Activated T-cell treated with anti-CD3 and anti-CD28 coated beads, Interleukin-2, amount 50 U/mL, for 4 hours (primary cell): ENCODE results near the gene C10orf71. TPM values are rescaled to one million over a fixed set of nuclear protein-coding genes. Genes with fewer than 3 reads are reported as not detected.

Source experiments
- ATAC-seq, 2 donors: fragments of 200-7000 bp; cut with Tn5 transposase; one replicate each; pipeline ENCODE4 v1.10.0; 2021
- DNase-seq: peaks from one replicate; pipeline ENCODE4 v3.0.0-alpha.2; 2020
- H3K27me3 Mint-ChIP-seq: one replicate; pipeline ENCODE4 v1.8.0; 2021; ENCODE audit warnings: low read depth, mixed read lengths
- H3K36me3 Mint-ChIP-seq: one replicate; pipeline ENCODE4 v1.8.0; 2022; ENCODE audit warnings: mixed read lengths; ENCODE audit not compliant: insufficient read depth
- H3K4me1 Mint-ChIP-seq: one replicate; pipeline ENCODE4 v1.8.0; 2021; ENCODE audit warnings: low read depth, mixed read lengths
- H3K4me3 Mint-ChIP-seq: one replicate; pipeline ENCODE4 v1.8.0; 2021; ENCODE audit warnings: mild to moderate bottlenecking, moderate library complexity, mixed read lengths
- H3K9me3 Mint-ChIP-seq: one replicate; pipeline ENCODE4 v1.8.0; 2021; ENCODE audit warnings: mixed read lengths
- total RNA-seq, 3 donors: library from RNA; stranded (reverse); gene quantifications; one replicate each; pipeline ENCODE4 v1.2.1, GENCODE V29; 2021

Gene C10orf71
- total RNA-seq, 3 donors from 2014 or later: not detected

DNA sequence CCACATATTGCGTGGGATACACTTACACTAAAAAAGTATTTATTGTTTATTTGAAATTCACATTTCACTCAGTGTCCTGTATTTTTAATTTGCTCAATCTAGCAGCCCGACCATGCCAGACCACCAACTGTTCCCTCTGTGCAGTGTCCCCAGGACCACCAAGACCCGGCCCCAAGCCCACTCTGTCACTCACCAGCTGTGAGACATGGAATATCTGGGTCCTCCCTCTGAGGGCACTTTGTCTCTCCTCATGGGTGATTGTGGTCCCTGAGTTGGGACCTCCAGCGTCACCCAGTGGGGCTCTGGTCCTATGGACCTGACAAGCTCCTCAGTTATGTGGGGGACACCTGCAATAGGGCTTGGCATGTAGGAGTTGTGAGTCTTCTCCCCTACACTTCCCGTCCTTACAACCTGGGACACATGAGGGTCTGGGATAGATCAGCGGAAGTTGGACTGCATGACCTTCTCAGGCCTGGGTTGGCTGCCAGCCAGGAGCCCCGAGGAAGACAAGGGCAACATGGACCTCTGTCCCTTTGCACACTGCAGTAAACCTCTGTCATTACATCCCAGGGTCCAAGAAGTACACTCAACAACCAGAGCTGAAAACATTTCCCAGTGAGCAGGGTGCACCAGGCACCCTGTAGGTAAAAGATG, 12.1 kb downstream of the C10orf71 start:
- DNase-seq (no peak), ATAC-seq (no peak)
- Mint-ChIP-seq H3K9me3 (no peaks in the 10 kb centered on the region), H3K4me3 (no peak overlapping the region), H3K27me3 (no peaks in the 10 kb centered on the region), H3K4me1 (peaks cover 21% of the 10 kb centered on the region), H3K36me3 (no peaks in the 10 kb centered on the region)

DNA sequence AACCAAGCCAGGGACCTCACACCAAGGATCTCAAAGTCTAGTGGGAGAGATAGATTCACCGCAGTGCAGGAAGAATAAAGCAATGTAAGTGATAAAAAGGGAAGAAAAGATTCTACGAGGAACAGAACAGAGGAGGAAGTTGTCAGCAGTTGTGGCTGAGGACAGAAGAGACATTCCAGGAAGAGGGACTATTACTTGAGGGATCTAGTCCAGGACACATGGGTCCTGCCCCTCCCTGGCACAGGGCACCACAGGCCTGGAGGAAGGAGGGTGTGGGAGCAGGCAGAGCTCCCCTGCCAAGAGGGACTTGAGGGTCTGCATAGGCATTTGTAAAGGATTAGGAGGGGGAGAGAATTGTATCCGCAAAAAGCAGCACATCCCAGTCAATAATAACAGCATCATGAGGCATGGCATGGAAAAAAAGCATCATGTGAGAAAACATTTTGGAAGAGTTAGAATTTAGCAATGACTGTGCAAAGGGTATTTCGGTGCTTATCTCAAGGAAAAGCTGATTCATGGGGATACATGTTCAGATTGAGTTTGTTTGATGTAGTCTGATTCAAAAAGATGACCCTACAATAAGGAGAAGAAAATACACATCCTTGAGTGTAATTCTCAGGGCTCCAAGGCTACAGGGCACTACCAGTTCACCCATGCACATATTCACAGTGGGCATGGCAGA, 12.7 kb downstream of the C10orf71 start:
- H3K27me3 Mint-ChIP-seq: no peaks in the 10 kb centered on the region
- H3K4me3 Mint-ChIP-seq: no peak overlapping the region
- H3K9me3 Mint-ChIP-seq: no peaks in the 10 kb centered on the region
- DNase-seq: no peak
- ATAC-seq: no peak
- no peaks in the 10 kb centered on the region for H3K36me3 Mint-ChIP-seq
- H3K4me1 Mint-ChIP-seq: peaks cover 21% of the 10 kb centered on the region

- no peaks in the 10 kb centered on the region for H3K36me3 Mint-ChIP-seq
- H3K27me3 Mint-ChIP-seq: no peaks in the 10 kb centered on the region
- H3K4me3 Mint-ChIP-seq: no peak overlapping the region
- peaks cover 21% of the 10 kb centered on the region for H3K4me1 Mint-ChIP-seq
- no peaks in the 10 kb centered on the region for H3K9me3 Mint-ChIP-seq
- no peak for ATAC-seq
- DNase-seq: no peak
These were observed 13.4 kb downstream of the C10orf71 start for GRCh38 chr10:49312246-49312869.

DNA sequence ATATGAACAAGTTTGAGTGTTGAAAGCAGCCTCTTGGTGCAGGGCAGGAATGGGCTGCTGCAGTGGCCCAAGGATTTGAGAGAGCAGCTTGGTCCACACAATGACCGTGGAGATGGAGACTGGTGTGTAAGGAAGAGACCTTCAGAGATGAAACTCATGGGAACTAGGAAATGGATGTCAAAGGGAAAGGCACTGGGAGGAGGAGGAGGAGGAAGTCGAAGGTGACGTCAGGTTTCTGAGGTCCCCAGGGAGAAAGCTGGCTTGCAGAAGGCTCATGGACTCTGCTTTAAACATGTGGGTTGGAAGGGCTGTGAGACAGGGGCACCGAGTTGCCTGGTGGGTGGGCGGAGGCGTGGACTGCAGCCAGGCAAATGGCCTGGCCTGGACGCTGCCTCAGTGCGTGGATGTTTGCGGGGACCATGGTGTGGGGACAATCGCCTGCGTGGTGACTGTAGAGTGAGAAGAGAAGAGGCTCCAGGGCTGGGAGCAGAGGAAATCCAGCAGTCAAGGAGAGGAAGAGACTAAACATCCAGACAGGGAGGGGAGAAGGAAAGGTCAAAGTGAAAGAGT, 14.6 kb downstream of the C10orf71 start:
- H3K9me3 Mint-ChIP-seq: no peaks in the 10 kb centered on the region
- H3K4me1 Mint-ChIP-seq: peaks cover 21% of the 10 kb centered on the region
- DNase-seq (no peak), ATAC-seq (no peak)
- H3K27me3 Mint-ChIP-seq: no peaks in the 10 kb centered on the region
- no peak overlapping the region for H3K4me3 Mint-ChIP-seq
- no peaks in the 10 kb centered on the region for H3K36me3 Mint-ChIP-seq

DNA sequence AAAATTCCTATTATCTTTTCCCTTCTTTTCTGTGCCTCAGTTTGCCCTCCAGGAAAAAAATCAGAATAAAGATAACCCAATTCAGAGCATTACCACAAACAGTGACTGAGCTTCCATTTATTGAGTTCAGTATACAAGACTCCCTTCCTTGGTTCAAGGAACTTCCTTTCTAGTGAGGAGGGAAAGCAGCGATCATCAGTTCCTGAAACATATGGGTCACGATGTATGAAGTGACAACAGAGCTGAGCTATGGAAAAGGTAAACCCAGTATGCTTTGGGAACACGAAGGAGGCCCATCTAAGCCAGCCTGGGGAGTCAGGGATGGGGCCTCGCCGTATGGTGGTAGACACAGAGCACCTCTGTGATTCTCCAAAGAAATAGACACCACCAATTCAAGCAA, 15.8 kb downstream of the C10orf71 start:
- no peaks in the 10 kb centered on the region for H3K36me3 Mint-ChIP-seq

DNA sequence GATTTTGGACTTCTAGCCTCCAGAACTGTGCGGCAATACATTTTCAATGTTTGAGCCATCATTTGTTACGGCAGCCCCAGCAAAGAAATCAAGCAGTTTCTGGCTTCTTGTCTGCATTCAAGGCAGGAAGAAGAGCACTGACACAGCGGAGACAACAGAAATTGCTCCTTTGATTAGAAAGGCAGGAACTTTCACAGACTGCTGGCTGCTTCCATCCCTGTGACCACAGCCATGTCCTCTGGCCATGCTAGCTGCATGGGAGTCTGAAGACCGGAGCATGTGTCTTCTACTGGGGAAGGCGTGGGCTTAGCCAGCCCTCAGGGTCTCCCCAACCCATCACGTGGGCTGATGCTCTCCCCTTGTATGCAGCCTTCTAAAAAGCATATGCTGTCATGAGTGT, 19.1 kb downstream of the C10orf71 start:
- H3K27me3 Mint-ChIP-seq: no peaks in the 10 kb centered on the region

More for the DNA sequence above, 15.8 kb downstream of the C10orf71 start:
- Mint-ChIP-seq H3K9me3 (no peaks in the 10 kb centered on the region), H3K4me1 (peaks cover 12% of the 10 kb centered on the region), H3K4me3 (no peak overlapping the region), H3K27me3 (no peaks in the 10 kb centered on the region)
- no peak for ATAC-seq
- DNase-seq: no peak

DNA sequence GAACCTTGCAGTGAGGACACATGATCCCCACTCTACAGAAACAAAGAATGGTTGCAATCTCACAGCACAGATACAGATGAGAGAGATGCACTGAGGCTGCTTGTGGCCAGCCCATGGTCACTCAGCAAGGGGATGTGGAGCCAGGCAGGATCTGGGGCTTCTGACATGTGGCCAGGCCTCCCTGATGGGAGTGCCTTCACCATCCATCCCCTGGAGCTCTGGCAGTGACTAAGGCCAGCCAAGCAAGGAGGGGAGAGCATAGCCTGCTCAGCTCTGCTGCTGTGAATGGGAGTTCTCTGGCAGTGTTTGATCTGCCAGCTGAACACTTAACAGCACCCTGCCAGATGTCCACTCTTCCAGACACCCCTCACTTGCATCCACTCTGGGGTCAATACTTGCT, 19.8 kb downstream of the C10orf71 start:
- no peaks in the 10 kb centered on the region for H3K27me3 Mint-ChIP-seq
- DNase-seq: no peak
- H3K9me3 Mint-ChIP-seq: no peaks in the 10 kb centered on the region
- H3K36me3 Mint-ChIP-seq: no peaks in the 10 kb centered on the region
- ATAC-seq: no peak
- no peaks in the 10 kb centered on the region for H3K4me1 Mint-ChIP-seq
- no peak overlapping the region for H3K4me3 Mint-ChIP-seq

More for the DNA sequence above, 19.1 kb downstream of the C10orf71 start:
- no peak for DNase-seq
- Mint-ChIP-seq H3K9me3 (no peaks in the 10 kb centered on the region), H3K36me3 (no peaks in the 10 kb centered on the region), H3K4me3 (no peak overlapping the region), H3K4me1 (no peaks in the 10 kb centered on the region)
- ATAC-seq: no peak

- no peaks in the 10 kb centered on the region for H3K27me3 Mint-ChIP-seq
- ATAC-seq: no peak
These were observed 20.2 kb downstream of the C10orf71 start for GRCh38 chr10:49319206-49319605.

DNA sequence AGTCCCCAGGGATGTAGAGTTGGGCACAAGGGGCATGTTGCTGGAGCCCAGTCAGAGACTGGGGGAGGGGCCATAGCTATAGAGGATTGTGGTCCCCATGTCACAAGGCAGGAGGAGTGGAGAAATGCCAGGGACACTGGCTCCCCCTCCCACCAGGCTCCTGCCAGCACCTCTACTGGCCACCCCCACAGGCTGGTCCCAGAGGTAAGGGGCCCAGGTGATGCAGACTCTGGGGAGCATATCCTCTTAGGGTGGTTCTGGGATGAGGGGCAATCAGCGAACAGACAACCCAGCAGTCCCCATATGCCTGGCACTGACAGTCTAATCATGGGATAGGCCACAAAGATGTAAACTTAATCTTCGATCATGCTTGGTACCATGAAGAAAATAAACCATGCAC, 21.2 kb downstream of the C10orf71 start:
- Mint-ChIP-seq H3K36me3 (no peaks in the 10 kb centered on the region), H3K9me3 (no peaks in the 10 kb centered on the region), H3K4me1 (no peaks in the 10 kb centered on the region), H3K4me3 (no peak overlapping the region), H3K27me3 (no peaks in the 10 kb centered on the region)
- DNase-seq (no peak), ATAC-seq (no peak)

More at GRCh38 chr10:49319206-49319605, 20.2 kb downstream of the C10orf71 start:
- H3K4me3 Mint-ChIP-seq: no peak overlapping the region
- no peak for DNase-seq
- no peaks in the 10 kb centered on the region for H3K36me3 Mint-ChIP-seq
- H3K4me1 Mint-ChIP-seq: no peaks in the 10 kb centered on the region
- H3K9me3 Mint-ChIP-seq: no peaks in the 10 kb centered on the region

DNA sequence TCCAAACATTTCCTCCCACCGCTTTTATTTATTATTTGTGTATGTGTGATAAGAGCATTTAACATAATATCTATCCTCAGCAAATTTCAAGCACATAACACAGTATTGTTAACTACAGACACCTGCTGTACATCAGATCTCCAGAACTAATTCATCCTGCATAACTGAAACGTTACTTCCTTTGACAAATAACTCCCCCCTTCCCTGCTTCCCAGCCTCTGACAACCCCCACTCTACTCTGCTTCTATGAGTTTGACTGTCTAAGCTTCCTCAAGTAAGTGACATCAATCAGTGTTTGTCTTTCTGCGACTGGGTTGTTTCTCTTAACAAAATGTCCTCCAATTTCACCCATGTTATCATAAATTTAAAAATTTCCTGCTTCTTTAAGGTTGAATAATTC, 22.1 kb downstream of the C10orf71 start:
- H3K9me3 Mint-ChIP-seq: no peaks in the 10 kb centered on the region

GRCh38 chr10:49322371-49323170, 23.6 kb downstream of the C10orf71 start:
- no peaks in the 10 kb centered on the region for H3K9me3 Mint-ChIP-seq
- H3K36me3 Mint-ChIP-seq: no peaks in the 10 kb centered on the region
- no peak overlapping the region for H3K4me3 Mint-ChIP-seq
- ATAC-seq (no peak), DNase-seq (no peak)
- H3K4me1 Mint-ChIP-seq: no peaks in the 10 kb centered on the region
- H3K27me3 Mint-ChIP-seq: peaks cover 2% of the 10 kb centered on the region

More for the DNA sequence above, 22.1 kb downstream of the C10orf71 start:
- Mint-ChIP-seq H3K4me1 (no peaks in the 10 kb centered on the region), H3K27me3 (peaks cover 2% of the 10 kb centered on the region), H3K4me3 (no peak overlapping the region), H3K36me3 (no peaks in the 10 kb centered on the region)
- DNase-seq (no peak), ATAC-seq (no peak)

DNA sequence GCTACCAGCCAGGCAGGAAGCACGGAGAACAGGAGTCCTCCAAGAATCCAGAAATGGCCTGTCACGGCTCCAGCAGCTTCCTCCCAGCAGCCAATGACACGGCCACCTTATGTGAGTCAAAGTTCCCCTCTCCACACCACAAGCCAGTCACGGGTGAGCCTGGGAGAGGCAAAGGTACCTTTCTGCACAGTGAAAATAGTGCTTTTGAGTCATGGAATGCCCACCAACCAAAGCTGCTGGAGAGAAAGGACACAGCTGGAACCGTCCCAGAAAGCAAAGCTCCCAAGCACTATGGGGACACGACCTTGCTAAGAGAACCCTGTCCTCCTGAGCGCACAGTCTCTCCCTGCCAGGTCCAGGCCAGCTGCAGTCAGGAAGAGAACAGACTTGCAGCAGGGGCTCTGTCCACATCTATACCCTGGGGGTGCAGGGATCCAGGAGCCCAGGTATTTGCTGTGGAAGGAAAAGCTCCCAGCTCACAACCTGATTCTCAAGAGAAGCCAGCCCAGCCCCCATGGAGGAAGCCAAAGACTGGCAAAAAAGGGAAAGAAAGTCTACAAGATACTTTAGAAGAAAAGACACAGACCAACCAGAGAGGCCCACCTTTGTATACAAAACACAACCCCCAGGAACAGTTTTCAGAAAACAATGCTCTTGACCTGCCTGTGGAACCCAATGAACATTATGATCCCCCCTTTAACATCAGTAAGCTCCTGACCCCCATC, 24.4 kb downstream of the C10orf71 start:
- Mint-ChIP-seq H3K36me3 (no peaks in the 10 kb centered on the region), H3K9me3 (no peaks in the 10 kb centered on the region), H3K27me3 (peaks cover 2% of the 10 kb centered on the region), H3K4me3 (no peak overlapping the region), H3K4me1 (no peaks in the 10 kb centered on the region)
- no peak for ATAC-seq
- DNase-seq: no peak

DNA sequence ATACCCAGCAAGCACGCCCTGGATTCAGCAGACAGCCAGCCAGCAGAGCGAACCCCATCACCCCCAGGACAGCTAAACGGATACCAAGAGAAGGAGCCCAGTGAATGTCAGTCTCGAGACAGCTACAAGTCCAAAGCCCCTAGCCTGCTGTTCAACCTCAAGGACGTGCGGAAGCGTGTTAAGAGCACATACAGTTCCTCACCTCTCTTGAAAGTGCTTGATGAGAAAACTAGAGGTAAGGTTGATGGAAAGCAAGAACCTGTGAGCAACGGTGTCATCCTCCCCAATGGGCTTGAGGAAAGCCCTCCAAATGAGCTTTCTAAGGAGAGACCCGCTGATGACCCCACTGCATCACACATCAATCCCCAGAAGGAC, 24.9 kb downstream of the C10orf71 start:
- H3K4me1 Mint-ChIP-seq: no peaks in the 10 kb centered on the region
- H3K36me3 Mint-ChIP-seq: no peaks in the 10 kb centered on the region
- no peak for ATAC-seq
- H3K4me3 Mint-ChIP-seq: no peak overlapping the region
- H3K9me3 Mint-ChIP-seq: no peaks in the 10 kb centered on the region
- peaks cover 3% of the 10 kb centered on the region for H3K27me3 Mint-ChIP-seq
- DNase-seq: no peak

GRCh38 chr10:49324711-49325110, 25.7 kb downstream of the C10orf71 start:
- Mint-ChIP-seq H3K4me1 (no peaks in the 10 kb centered on the region), H3K4me3 (no peak overlapping the region), H3K9me3 (no peaks in the 10 kb centered on the region), H3K36me3 (no peaks in the 10 kb centered on the region), H3K27me3 (peaks cover 5% of the 10 kb centered on the region)
- no peak for DNase-seq
- no peak for ATAC-seq
